Neutrophil (primary cell): Measurements from ENCODE around the gene ZSWIM9.

Experiments used
- H3K27ac ChIP-seq: fragments of 200-600 bp; sonication (generic); 2 replicates; pipeline ENCODE4 v1.5.1; 2016; ENCODE audit warnings: mild to moderate bottlenecking, moderate library complexity
- H3K27me3 ChIP-seq: fragments of 200-600 bp; sonication (generic); 2 replicates; pipeline ENCODE4 v1.6.0; 2016; ENCODE audit warnings: mild to moderate bottlenecking
- H3K36me3 ChIP-seq: fragments of 200-600 bp; sonication (generic); 2 replicates; pipeline ENCODE4 v1.5.1; 2017
- H3K4me1 ChIP-seq, 2 experiments: fragments of 200-600 bp in 1 of 2; sonication (generic) in 1 of 2; 1 replicate in 1 of 2; 2 replicates in 1 of 2; pipeline versions ENCODE4 v1.5.1 to v1.6.1; 2013 to 2016; ENCODE audit warnings: low read depth in 1 of 2, low read length in 1 of 2, mild to moderate bottlenecking in 1 of 2, moderate library complexity in 1 of 2; ENCODE audit not compliant: control insufficient read depth in 1 of 2, insufficient read depth in 1 of 2
- H3K4me3 ChIP-seq, 2 experiments: fragments of 200-600 bp in 1 of 2; sonication (generic) in 1 of 2; 1 replicate in 1 of 2; 2 replicates in 1 of 2; pipeline ENCODE4 v1.5.1; 2013 to 2016; ENCODE audit warnings: low read depth in 1 of 2, low read length in 1 of 2, mild to moderate bottlenecking in 1 of 2, moderate library complexity in 1 of 2
- H3K9me3 ChIP-seq: fragments of 200-600 bp; sonication (generic); 2 replicates; pipeline ENCODE4 v1.5.1; 2016
- CTCF ChIP-seq: fragments of 200-600 bp; sonication (generic); IDR thresholded peaks from 2 replicates; pipeline ENCODE4 v1.5.1; 2016; ENCODE audit warnings: antibody characterized with exemption

ZSWIM9 gene

GRCh38 chr19:48158210-48158790, 12.2 kb upstream of the ZSWIM9 start:
- Histone ChIP-seq H3K9me3 (no peaks in the 10 kb centered on the region), H3K4me1 (peaks cover 4% of the 10 kb centered on the region in 2 experiments), H3K27me3 (no peaks in the 10 kb centered on the region), H3K36me3 (peaks cover 35% of the 10 kb centered on the region), H3K4me3 (no peak overlapping the region), H3K27ac (no peak overlapping the region)
- TF ChIP-seq CTCF = no peak

- Histone ChIP-seq H3K36me3 (no peaks in the 10 kb centered on the region), H3K9me3 (no peaks in the 10 kb centered on the region), H3K4me3 (peak overlapping the region in 1 of 2 experiments; percentile 65), H3K27me3 (no peaks in the 10 kb centered on the region), H3K4me1 (peaks cover 15 to 22% of the 10 kb centered on the region in 2 experiments), H3K27ac (peak overlapping the region; percentile 82)
- no peak for TF ChIP-seq CTCF
Measured at GRCh38 chr19:48168689-48169088, 1.8 kb upstream of the ZSWIM9 start.

- TF ChIP-seq CTCF = no peak
- Histone ChIP-seq H3K4me1 (peaks cover 23 to 27% of the 10 kb centered on the region in 2 experiments), H3K36me3 (no peaks in the 10 kb centered on the region), H3K9me3 (no peaks in the 10 kb centered on the region), H3K27me3 (no peaks in the 10 kb centered on the region), H3K27ac (peak overlapping the region; percentile 82), H3K4me3 (peak overlapping the region; percentile 79 to 89)
Measured at GRCh38 chr19:48169578-48169938, 922 bp upstream of the ZSWIM9 start.

GRCh38 chr19:48170817-48171347, 402 bp downstream of the ZSWIM9 start:
- H3K27me3 ChIP-seq = no peaks in the 10 kb centered on the region
- TF ChIP-seq CTCF = no peak
- peak overlapping the region; percentile 82 for H3K27ac ChIP-seq
- H3K9me3 ChIP-seq = no peaks in the 10 kb centered on the region
- H3K36me3 ChIP-seq = no peaks in the 10 kb centered on the region
- H3K4me3 ChIP-seq = peak overlapping the region; percentile 79 to 89
- H3K4me1 ChIP-seq = peaks cover 36 to 40% of the 10 kb centered on the region in 2 experiments

GRCh38 chr19:48171710-48172109, 1.2 kb downstream of the ZSWIM9 start:
- Histone ChIP-seq H3K27me3 (no peaks in the 10 kb centered on the region), H3K36me3 (no peaks in the 10 kb centered on the region), H3K27ac (no peak overlapping the region), H3K9me3 (no peaks in the 10 kb centered on the region), H3K4me3 (no peak overlapping the region), H3K4me1 (peaks cover 42 to 44% of the 10 kb centered on the region in 2 experiments)
- no peak for TF ChIP-seq CTCF
